Activated T-cell treated with anti-CD3 and anti-CD28 coated beads, Interleukin-2, amount 50 U/mL, for 4 hours (primary cell): ENCODE data around the gene NTRK2. TPM values are rescaled to one million over a fixed set of nuclear protein-coding genes. Genes with fewer than 3 reads are reported as not detected.
"Not testable (repeated sequence)": the region's sequence is repeated elsewhere in the genome, so short reads cannot be mapped to it uniquely, and the experiment has no call there.

Source experiments
- ATAC-seq, 2 donors: fragments of 200-7000 bp; cut with Tn5 transposase; one replicate each; pipeline ENCODE4 v1.10.0; 2021
- DNase-seq: peaks from one replicate; pipeline ENCODE4 v3.0.0-alpha.2; 2020
- H3K27me3 Mint-ChIP-seq: one replicate; pipeline ENCODE4 v1.8.0; 2021; ENCODE audit warnings: low read depth, mixed read lengths
- H3K36me3 Mint-ChIP-seq: one replicate; pipeline ENCODE4 v1.8.0; 2022; ENCODE audit warnings: mixed read lengths; ENCODE audit not compliant: insufficient read depth
- H3K4me1 Mint-ChIP-seq: one replicate; pipeline ENCODE4 v1.8.0; 2021; ENCODE audit warnings: low read depth, mixed read lengths
- H3K4me3 Mint-ChIP-seq: one replicate; pipeline ENCODE4 v1.8.0; 2021; ENCODE audit warnings: mild to moderate bottlenecking, moderate library complexity, mixed read lengths
- H3K9me3 Mint-ChIP-seq: one replicate; pipeline ENCODE4 v1.8.0; 2021; ENCODE audit warnings: mixed read lengths
- total RNA-seq, 3 donors: library from RNA; stranded (reverse); gene quantifications; one replicate each; pipeline ENCODE4 v1.2.1, GENCODE V29; 2021

The NTRK2 gene
- total RNA-seq, 3 donors from 2014 or later = 0.18 to 0.82 (median 0.38) TPM

DNA sequence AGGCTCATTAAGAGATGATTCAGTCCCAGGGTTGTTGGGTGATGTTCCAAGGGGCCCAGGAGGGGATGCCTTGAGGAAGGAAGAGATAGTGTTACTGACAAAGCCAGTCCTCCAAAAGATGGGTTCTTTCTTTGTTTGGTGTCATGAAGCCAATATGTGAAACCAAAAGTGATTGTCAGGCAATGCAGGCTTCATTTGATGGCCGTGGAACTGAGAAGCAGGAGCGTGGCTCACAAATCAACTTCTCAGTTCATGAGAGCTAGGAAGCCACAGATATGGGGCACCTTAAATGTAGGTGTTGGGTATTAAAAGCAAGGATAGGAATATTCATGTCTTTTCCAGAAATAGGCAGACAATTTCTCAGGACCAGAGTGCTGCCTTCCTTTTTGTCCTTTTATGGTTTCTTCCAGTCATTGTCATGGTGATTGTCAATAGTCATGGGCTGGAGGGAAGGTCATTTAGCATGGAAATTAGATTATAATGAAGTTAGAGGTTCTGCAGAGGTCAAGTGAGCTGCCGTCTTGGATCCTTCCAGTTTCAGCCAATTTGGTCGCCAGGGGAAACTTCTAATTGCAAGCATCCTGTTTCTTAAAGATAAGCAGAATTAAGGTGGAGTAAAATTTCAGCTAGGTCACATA lies 393.0 kb downstream of the NTRK2 start:
- no peak for DNase-seq
- Mint-ChIP-seq H3K4me3 (no peak overlapping the region), H3K4me1 (no peaks in the 10 kb centered on the region), H3K36me3 (no peaks in the 10 kb centered on the region), H3K27me3 (no peaks in the 10 kb centered on the region), H3K9me3 (no peaks in the 10 kb centered on the region)
- ATAC-seq = no peak

DNA sequence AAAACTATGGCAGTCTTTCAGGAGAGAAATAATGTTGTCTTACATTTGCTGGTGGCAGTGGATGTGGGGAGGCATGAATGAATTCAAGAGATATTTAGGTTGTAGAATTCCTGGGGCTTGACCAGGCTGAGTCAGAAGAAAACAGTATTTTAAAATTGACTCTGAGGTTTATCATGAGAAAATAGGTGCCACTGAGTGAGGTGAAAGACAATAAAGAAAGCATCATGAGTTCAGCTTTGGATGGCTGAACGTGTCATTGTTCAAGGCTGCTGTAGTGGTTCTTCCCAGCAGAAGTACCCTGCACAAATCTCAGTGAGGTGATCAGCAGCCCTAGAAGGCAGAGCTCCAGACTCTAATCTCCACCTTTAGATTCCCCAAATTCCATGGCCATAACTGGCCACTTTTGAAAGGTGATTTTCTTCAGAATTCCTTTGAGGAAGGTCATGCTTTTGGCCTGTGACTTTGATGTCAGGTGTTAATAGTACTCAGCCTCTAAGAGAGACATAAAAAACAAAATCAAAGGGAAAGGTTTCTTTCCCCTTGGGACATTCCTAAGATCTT lies 395.4 kb downstream of the NTRK2 start:
- Mint-ChIP-seq H3K27me3 (no peaks in the 10 kb centered on the region), H3K4me3 (no peak overlapping the region), H3K4me1 (no peaks in the 10 kb centered on the region), H3K9me3 (no peaks in the 10 kb centered on the region), H3K36me3 (no peaks in the 10 kb centered on the region)
- DNase-seq (no peak), ATAC-seq (no peak)

DNA sequence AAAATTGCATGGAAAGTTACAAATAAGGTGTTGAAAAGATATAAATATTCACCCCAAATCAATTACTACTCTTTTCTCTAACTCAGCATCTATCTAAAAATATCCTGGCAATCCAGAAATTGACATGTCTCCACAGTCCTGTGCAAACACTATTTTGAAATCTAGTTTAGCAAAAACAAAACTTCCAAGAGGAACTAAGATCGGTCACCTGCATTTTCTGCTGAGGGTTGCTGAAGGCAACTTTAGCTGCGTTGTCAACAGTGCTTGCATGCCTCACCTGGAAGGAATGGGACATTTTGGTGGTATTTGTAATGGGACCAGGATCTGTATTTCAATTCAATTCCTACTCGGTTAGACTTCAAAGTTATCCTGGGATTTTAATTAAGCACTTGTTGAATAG lies 398.3 kb downstream of the NTRK2 start:
- H3K36me3 Mint-ChIP-seq = no peaks in the 10 kb centered on the region
- no peak for ATAC-seq
- H3K4me1 Mint-ChIP-seq = no peaks in the 10 kb centered on the region
- no peak for DNase-seq
- no peak overlapping the region for H3K4me3 Mint-ChIP-seq
- no peaks in the 10 kb centered on the region for H3K27me3 Mint-ChIP-seq
- H3K9me3 Mint-ChIP-seq = peaks cover 4% of the 10 kb centered on the region

DNA sequence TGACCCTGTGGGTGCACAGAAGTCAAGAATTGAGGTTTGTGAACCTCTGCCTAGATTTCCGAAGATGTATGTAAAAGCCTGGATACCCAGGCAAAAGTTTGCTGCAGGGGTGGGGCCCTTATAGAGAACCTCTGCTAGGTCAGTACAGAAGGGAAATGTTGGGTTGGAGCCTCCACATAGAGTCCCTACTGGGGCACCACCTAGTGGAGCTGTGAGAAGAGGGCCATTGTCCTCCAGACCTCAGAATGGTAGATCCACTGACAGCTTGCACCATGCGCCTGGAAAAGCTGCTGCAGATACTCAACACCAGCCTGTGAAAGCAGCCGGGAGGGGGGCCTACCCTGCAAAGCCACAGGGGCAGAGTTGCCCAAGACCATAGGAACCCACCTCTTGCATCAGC lies 399.9 kb downstream of the NTRK2 start:
- not testable (repeated sequence) for ATAC-seq, H3K4me1 Mint-ChIP-seq, H3K4me3 Mint-ChIP-seq, H3K36me3 Mint-ChIP-seq, H3K27me3 Mint-ChIP-seq, H3K9me3 Mint-ChIP-seq, DNase-seq
